ENCODE results near the gene DIAPH3. TPM values are rescaled to one million over a fixed set of nuclear protein-coding genes. Genes with fewer than 3 reads are reported as not detected.

The DIAPH3 gene
- total and polyA plus RNA-seq, 2 experiments from 2014 or later, result 2.9 to 5.2 TPM

GRCh38 chr13:59823486-59823885 is 340.2 kb downstream of the DIAPH3 start:
- Histone ChIP-seq H3K4me1 (ENCODE audit: low read depth) (no peaks in the 10 kb centered on the region), H3K9me3 (ENCODE audit: low read depth) (no peaks in the 10 kb centered on the region), H3K27ac (no peak overlapping the region), H3K4me3 (no peak overlapping the region), H3K36me3 (no peaks in the 10 kb centered on the region), H3K27me3 (no peaks in the 10 kb centered on the region)
- no peak for TF ChIP-seq CTCF (IDR thresholded peaks at IDR 0.05; ENCODE audit: low read depth, low read length)
- DNase-seq (ENCODE audit: low read depth in 1 of 2, low spot score in 1 of 2), result peak in 1 of 2 donors; percentile 46

GRCh38 chr13:59809564-59809963 is 354.2 kb downstream of the DIAPH3 start:
- Histone ChIP-seq H3K4me1 (ENCODE audit: low read depth) (no peaks in the 10 kb centered on the region), H3K36me3 (no peaks in the 10 kb centered on the region), H3K9me3 (ENCODE audit: low read depth) (no peaks in the 10 kb centered on the region), H3K27ac (no peak overlapping the region), H3K27me3 (no peaks in the 10 kb centered on the region), H3K4me3 (no peak overlapping the region)
- DNase-seq (ENCODE audit: low read depth in 1 of 2, low spot score in 1 of 2), result no peak
- no peak for TF ChIP-seq CTCF (IDR thresholded peaks at IDR 0.05; ENCODE audit: low read depth, low read length)

GRCh38 chr13:59806801-59807200 is 356.9 kb downstream of the DIAPH3 start:
- H3K4me1 ChIP-seq (ENCODE audit: low read depth), result peaks cover 9% of the 10 kb centered on the region
- H3K36me3 ChIP-seq, result no peaks in the 10 kb centered on the region
- H3K4me3 ChIP-seq, result no peak overlapping the region
- H3K27ac ChIP-seq, result no peak overlapping the region
- no peaks in the 10 kb centered on the region for H3K9me3 ChIP-seq (ENCODE audit: low read depth)
- H3K27me3 ChIP-seq, result no peaks in the 10 kb centered on the region
- no peak for DNase-seq (ENCODE audit: low read depth in 1 of 2, low spot score in 1 of 2)
- no peak for TF ChIP-seq CTCF (IDR thresholded peaks at IDR 0.05; ENCODE audit: low read depth, low read length)

- TF ChIP-seq CTCF (IDR thresholded peaks at IDR 0.05; ENCODE audit: low read depth, low read length), result no peak
- DNase-seq (ENCODE audit: low read depth in 1 of 2, low spot score in 1 of 2), result no peak
- no peaks in the 10 kb centered on the region for H3K27me3 ChIP-seq
- no peaks in the 10 kb centered on the region for H3K9me3 ChIP-seq (ENCODE audit: low read depth)
- H3K27ac ChIP-seq, result no peak overlapping the region
- no peak overlapping the region for H3K4me3 ChIP-seq
- H3K4me1 ChIP-seq (ENCODE audit: low read depth), result peaks cover 9% of the 10 kb centered on the region
- H3K36me3 ChIP-seq, result no peaks in the 10 kb centered on the region
These were observed 362.4 kb downstream of the DIAPH3 start for GRCh38 chr13:59801107-59801880.

- peaks cover 11% of the 10 kb centered on the region for H3K4me1 ChIP-seq (ENCODE audit: low read depth)
- H3K4me3 ChIP-seq, result no peak overlapping the region
- H3K9me3 ChIP-seq (ENCODE audit: low read depth), result no peaks in the 10 kb centered on the region
- H3K27ac ChIP-seq, result no peak overlapping the region
- H3K36me3 ChIP-seq, result no peaks in the 10 kb centered on the region
- TF ChIP-seq CTCF (IDR thresholded peaks at IDR 0.05; ENCODE audit: low read depth, low read length), result no peak
- no peaks in the 10 kb centered on the region for H3K27me3 ChIP-seq
- no peak for DNase-seq (ENCODE audit: low read depth in 1 of 2, low spot score in 1 of 2)
These were observed 370.6 kb downstream of the DIAPH3 start for GRCh38 chr13:59793107-59793506.

Data from cardiac muscle cell (in vitro differentiated cells and primary cell).